Transverse colon (tissue), 4 donors: ENCODE results near the gene OR2M4. TPM values are rescaled to one million over a fixed set of nuclear protein-coding genes. Genes with fewer than 3 reads are reported as not detected.

ENCODE experiments used
- DNase-seq: peaks from one replicate; pipeline ENCODE4 v3.0.0-alpha.2; 2019
- H3K27ac ChIP-seq, 4 donors: fragments of 200-600 bp; sonication (generic); 2 replicates each; pipeline ENCODE4 v1.5.1; 2016 to 2018; ENCODE audit warnings: inconsistent platforms in 4 of 4
- H3K27me3 ChIP-seq: fragments of 200-600 bp; sonication (generic); 2 replicates; pipeline ENCODE4 v1.5.1; 2017; ENCODE audit warnings: inconsistent platforms
- H3K36me3 ChIP-seq, 4 donors: fragments of 200-600 bp; sonication (generic); 2 replicates each; pipeline ENCODE4 v1.5.1; 2017 to 2019; ENCODE audit warnings: inconsistent platforms in 4 of 4
- H3K4me1 ChIP-seq, 4 donors: fragments of 200-600 bp; sonication (generic); 2 replicates each; pipeline ENCODE4 v1.5.1; 2017 to 2020; ENCODE audit warnings: inconsistent platforms in 4 of 4
- H3K4me3 ChIP-seq, 4 donors: fragments of 200-600 bp; sonication (generic); 1 replicate in 1 of 4; 2 replicates in 3 of 4; pipeline versions ENCODE4 v1.5.1 to v1.6.1; 2017 to 2019; ENCODE audit warnings: inconsistent platforms in 4 of 4
- H3K9me3 ChIP-seq, 2 donors: fragments of 200-600 bp; sonication (generic); 2 replicates each; pipeline ENCODE4 v1.5.1; 2017 to 2019; ENCODE audit warnings: inconsistent platforms in 2 of 2
- CTCF ChIP-seq, 5 experiments: fragments of 200-600 bp in 3 of 5; fragments of 450-650 bp in 2 of 5; sonication (generic) in 3 of 5; IDR thresholded peaks; 1 replicate in 2 of 5; 2 replicates in 3 of 5; pipeline ENCODE4 v1.5.1; 2016 to 2017; ENCODE audit warnings: antibody characterized with exemption in 5 of 5, inconsistent platforms in 3 of 5, mild to moderate bottlenecking in 2 of 5, moderate library complexity in 1 of 5
- EP300 ChIP-seq: sonication (generic); formaldehyde crosslinking; IDR thresholded peaks from one replicate; pipeline ENCODE4 v1.6.1; 2017; ENCODE audit warnings: antibody characterized with exemption, low read depth
- POLR2A ChIP-seq: fragments of 450-650 bp; IDR thresholded peaks from one replicate; pipeline ENCODE4 v1.6.1; 2016; ENCODE audit warnings: antibody characterized with exemption, mild to moderate bottlenecking, moderate library complexity
- POLR2AphosphoS5 ChIP-seq, 3 donors: sonication (generic); formaldehyde crosslinking; IDR thresholded peaks; one replicate each; pipeline ENCODE4 v1.6.1; 2016; ENCODE audit warnings: antibody characterized with exemption in 3 of 3
- WGBS, 2 donors: methylation state at CpG; one replicate each; pipeline ENCODE4 v1.1.5; 2018; ENCODE audit warnings: low coverage in 1 of 2; 5-methylcytosine and 5-hydroxymethylcytosine counted together
- in situ Hi-C, 4 donors: fragments of 200-750 bp; cut with MboI; loops; one replicate each; pipeline versions ENCODE4 v1.15.0 to v1.15.1; 2017; ENCODE audit warnings: low sequenced_read_pairs in 3 of 4, low pct_ligation_motif_present in 1 of 4, low pct_unique_long_range_greater_than_20kb in 1 of 4
- intact Hi-C: fragments of 100-400 bp; cut with DNase I; formaldehyde crosslinking; loops from one replicate; pipeline ENCODE4 v1.15.1; 2023; ENCODE audit warnings: low total_unique reads
- total RNA-seq, 4 donors: library from RNA; depleted of rRNA; stranded (reverse); fragments of >200 nt; gene quantifications; one replicate each; pipeline ENCODE4 v1.1.0, GENCODE V29; 2016

Gene OR2M4
- total RNA-seq, 4 donors from 2014 or later = not detected

- H3K4me1 ChIP-seq = no peaks in the 10 kb centered on the region
- WGBS, 2 donors = 48 to 67% methylated on average over 1 of the region's 1 CpG
- in situ Hi-C loops = no loop called here
- H3K9me3 ChIP-seq = no peaks in the 10 kb centered on the region
- no peak within 1 kb of the TSS for H3K27ac ChIP-seq
- TF ChIP-seq EP300 = no peak
- no peak for TF ChIP-seq POLR2A
- TF ChIP-seq CTCF (IDR thresholded peaks at IDR 0.05) = no peak
- TF ChIP-seq POLR2AphosphoS5 (IDR thresholded peaks at IDR 0.05) = no peak
- H3K27me3 ChIP-seq = no peaks in the 10 kb centered on the region
- H3K4me3 ChIP-seq = no peak within 1 kb of the TSS
- intact Hi-C loops = no loop called here
- no peak for DNase-seq
- no peaks in the 10 kb centered on the region for H3K36me3 ChIP-seq
These were observed 46.7 kb downstream of the OR2M4 start, which contains the start of gene OR2T33 for GRCh38 chr1:248277876-248278275. TSS of gene OR2T33 (minus strand) at chr1:248277976. CDS start at chr1:248273814, 4,162 bp downstream.

- intact Hi-C loops = no loop called here
- 51 to 58% methylated on average over 6 of the region's 6 CpGs for WGBS, 2 donors
- Histone ChIP-seq H3K9me3 (peaks cover 0 to 4% of the 10 kb centered on the region in 2 donors), H3K27me3 (no peaks in the 10 kb centered on the region), H3K27ac (no peak overlapping the region), H3K4me3 (no peak overlapping the region), H3K36me3 (no peaks in the 10 kb centered on the region), H3K4me1 (no peaks in the 10 kb centered on the region)
- in situ Hi-C loops = no loop called here
- no peak for TF ChIP-seq CTCF (IDR thresholded peaks at IDR 0.05)
- TF ChIP-seq POLR2AphosphoS5 (IDR thresholded peaks at IDR 0.05) = no peak
- TF ChIP-seq POLR2A = no peak
- no peak for TF ChIP-seq EP300
- DNase-seq = no peak
These were observed 57.2 kb downstream of the OR2M4 start for GRCh38 chr1:248288391-248288790.

Other genes with a start within 250 kb of the OR2M4 start
- gene OR2L5, start 217.8 kb upstream of the OR2M4 start, total RNA-seq = under 1 TPM in 1 of 4 donors, not detected in 3; 0.32 TPM
- 1 to 10 TPM in 1 of 4 donors, under 1 TPM in 1, not detected in 2; 0.16 to 1.5 TPM for gene OR2L2, start 201.3 kb upstream of the OR2M4 start, total RNA-seq
- not detected for gene OR2L3, start 184.6 kb upstream of the OR2M4 start, total RNA-seq
- gene OR2L13, start 136.2 kb upstream of the OR2M4 start, total RNA-seq = not detected
- gene OR2M5, start 86.3 kb upstream of the OR2M4 start, total RNA-seq = not detected
- not detected for gene OR2M2, start 56.6 kb upstream of the OR2M4 start, total RNA-seq
- not detected for gene OR2M3, start 34.2 kb upstream of the OR2M4 start, total RNA-seq
- not detected for gene OR2T33, start 46.6 kb downstream of the OR2M4 start, total RNA-seq
- not detected for gene OR2T12, start 72.0 kb downstream of the OR2M4 start, total RNA-seq
- not detected for gene OR2M7, start 93.2 kb downstream of the OR2M4 start, total RNA-seq
- not detected for gene OR14C36, start 117.4 kb downstream of the OR2M4 start, total RNA-seq
- not detected for gene OR2T4, start 130.2 kb downstream of the OR2M4 start, total RNA-seq
- gene OR2T6, start 144.3 kb downstream of the OR2M4 start, total RNA-seq = not detected
- not detected for gene OR2T1, start 171.6 kb downstream of the OR2M4 start, total RNA-seq
- not detected for gene OR2T2, start 214.2 kb downstream of the OR2M4 start, total RNA-seq
- gene OR2T3, start 241.9 kb downstream of the OR2M4 start, total RNA-seq = not detected